ENCODE data around the gene FANK1.

- TF ChIP-seq EZH2 (IDR thresholded peaks at IDR 0.05; ENCODE audit: borderline replicate concordance, insufficient read depth, low read depth, low read length, poor library complexity, severe bottlenecking) (no peak), CTCF (IDR thresholded peaks at IDR 0.05) (no peak)
Observed at GRCh38 chr10:125967533-125967932, 71.2 kb downstream of the FANK1 start.
